WTC11 (cell line): ENCODE data around the gene COBLL1. TPM values are rescaled to one million over a fixed set of nuclear protein-coding genes. Genes with fewer than 3 reads are reported as not detected.

Experiments
- ATAC-seq: fragments of 200-7000 bp; cut with Tn5 transposase; 2 replicates; pipeline ENCODE4 v1.10.0; 2021; ENCODE audit warnings: mild to moderate bottlenecking, moderate library complexity
- CTCF ChIA-PET: fragments of 300-600 bp; sonication (Branson Sonifier 250); formaldehyde crosslinking; loops from one replicate; lab custom pipeline; 2021; ENCODE audit warnings: antibody characterized with exemption; lab: Charles Lee
- POLR2A ChIA-PET: fragments of 350-600 bp; sonication (Branson Sonifier 250); formaldehyde crosslinking; loops from one replicate; lab custom pipeline; 2021; ENCODE audit warnings: antibody characterized with exemption; lab: Charles Lee
- DNase-seq: peaks from one replicate; pipeline ENCODE4 v3.0.0; 2021; ENCODE audit warnings: low spot score
- H3K27ac Mint-ChIP-seq: 2 replicates; pipeline ENCODE4 v1.8.0; 2021; ENCODE audit warnings: mixed read lengths
- H3K27me3 Mint-ChIP-seq: 2 replicates; pipeline ENCODE4 v1.8.0; 2021; ENCODE audit warnings: low read depth, mild to moderate bottlenecking, moderate library complexity, mixed read lengths
- H3K36me3 Mint-ChIP-seq: 2 replicates; pipeline ENCODE4 v1.8.0; 2021; ENCODE audit warnings: mixed read lengths
- H3K4me1 Mint-ChIP-seq: 2 replicates; pipeline ENCODE4 v1.8.0; 2022; ENCODE audit warnings: mixed read lengths
- H3K4me3 Mint-ChIP-seq: 2 replicates; pipeline ENCODE4 v1.8.0; 2021; ENCODE audit warnings: mild to moderate bottlenecking, moderate library complexity, mixed read lengths
- H3K9me3 Mint-ChIP-seq: 2 replicates; pipeline ENCODE4 v1.8.0; 2021; ENCODE audit warnings: mixed read lengths
- ETV6 ChIP-seq: sonication (generic); formaldehyde crosslinking; IDR thresholded peaks from 2 replicates; pipeline ENCODE4 v1.8.1; 2022; ENCODE audit warnings: mild to moderate bottlenecking, missing genetic modification reagents
- GABPB1 ChIP-seq: sonication (generic); formaldehyde crosslinking; IDR thresholded peaks from 2 replicates; pipeline ENCODE4 v1.8.1; 2023; ENCODE audit warnings: mild to moderate bottlenecking, missing genetic modification reagents
- IRF1 ChIP-seq: sonication (generic); formaldehyde crosslinking; IDR thresholded peaks from 2 replicates; pipeline ENCODE4 v1.8.0; 2023; ENCODE audit warnings: missing genetic modification reagents
- JAZF1 ChIP-seq: fragments of 250-450 bp; sonication (Bioruptor Pico); IDR thresholded peaks from 2 replicates; pipeline ENCODE4 v1.9.0; 2021; ENCODE audit warnings: moderate library complexity, mild to moderate bottlenecking, inconsistent platforms
- KAT7 ChIP-seq: sonication (generic); formaldehyde crosslinking; IDR thresholded peaks from 2 replicates; pipeline ENCODE4 v1.8.1; 2023; ENCODE audit warnings: missing genetic modification reagents, mild to moderate bottlenecking, borderline replicate concordance
- MYBL2 ChIP-seq: sonication (generic); formaldehyde crosslinking; IDR thresholded peaks from 2 replicates; pipeline ENCODE4 v1.8.1; 2023; ENCODE audit warnings: mild to moderate bottlenecking, moderate library complexity, missing genetic modification reagents
- NR1H2 ChIP-seq: sonication (generic); formaldehyde crosslinking; IDR thresholded peaks from 2 replicates; pipeline ENCODE4 v1.9.0; 2021; ENCODE audit warnings: mild to moderate bottlenecking, moderate library complexity, missing genetic modification reagents
- NR2C2 ChIP-seq: sonication (generic); formaldehyde crosslinking; IDR thresholded peaks from 2 replicates; pipeline ENCODE4 v1.8.0; 2022; ENCODE audit warnings: mild to moderate bottlenecking, missing genetic modification reagents
- SOX15 ChIP-seq: fragments of 250-450 bp; sonication (Bioruptor Pico); IDR thresholded peaks from 2 replicates; pipeline ENCODE4 v1.9.0; 2021; ENCODE audit warnings: mild to moderate bottlenecking
- USF2 ChIP-seq: sonication (generic); formaldehyde crosslinking; IDR thresholded peaks from 2 replicates; pipeline ENCODE4 v1.8.1; 2023; ENCODE audit warnings: mild to moderate bottlenecking, missing genetic modification reagents, moderate library complexity
- ZNF121 ChIP-seq: sonication (generic); formaldehyde crosslinking; IDR thresholded peaks from 2 replicates; pipeline ENCODE4 v1.8.0; 2023; ENCODE audit warnings: missing genetic modification reagents
- ZNF263 ChIP-seq: sonication (generic); formaldehyde crosslinking; IDR thresholded peaks from 2 replicates; pipeline ENCODE4 v1.8.1; 2022; ENCODE audit warnings: low read depth, mild to moderate bottlenecking, moderate library complexity, missing genetic modification reagents
- ZNF416 ChIP-seq: fragments of 250-450 bp; sonication (Bioruptor Pico); IDR thresholded peaks from 2 replicates; pipeline ENCODE4 v1.9.0; 2021; ENCODE audit warnings: mild to moderate bottlenecking, inconsistent platforms
- ZNF532 ChIP-seq: fragments of 250-450 bp; sonication (Bioruptor Pico); IDR thresholded peaks from 2 replicates; pipeline ENCODE4 v1.9.0; 2021; ENCODE audit warnings: mild to moderate bottlenecking, borderline replicate concordance
- total RNA-seq: library from RNA; stranded (reverse); gene quantifications from 3 replicates; pipeline ENCODE4 v1.2.3, GENCODE V29; 2021
- TF ChIP-seq, protein P1 (sequence below): sonication (generic); formaldehyde crosslinking; IDR thresholded peaks from 2 replicates; pipeline ENCODE4 v1.8.0; 2022; ENCODE audit warnings: mild to moderate bottlenecking, missing genetic modification reagents
- TF ChIP-seq, protein P2 (sequence below): sonication (generic); formaldehyde crosslinking; IDR thresholded peaks from 2 replicates; pipeline ENCODE4 v1.8.0; 2022; ENCODE audit warnings: mild to moderate bottlenecking, missing genetic modification reagents

COBLL1 gene
- total RNA-seq, 1 experiment from 2014 or later = 5.8 TPM

DNA sequence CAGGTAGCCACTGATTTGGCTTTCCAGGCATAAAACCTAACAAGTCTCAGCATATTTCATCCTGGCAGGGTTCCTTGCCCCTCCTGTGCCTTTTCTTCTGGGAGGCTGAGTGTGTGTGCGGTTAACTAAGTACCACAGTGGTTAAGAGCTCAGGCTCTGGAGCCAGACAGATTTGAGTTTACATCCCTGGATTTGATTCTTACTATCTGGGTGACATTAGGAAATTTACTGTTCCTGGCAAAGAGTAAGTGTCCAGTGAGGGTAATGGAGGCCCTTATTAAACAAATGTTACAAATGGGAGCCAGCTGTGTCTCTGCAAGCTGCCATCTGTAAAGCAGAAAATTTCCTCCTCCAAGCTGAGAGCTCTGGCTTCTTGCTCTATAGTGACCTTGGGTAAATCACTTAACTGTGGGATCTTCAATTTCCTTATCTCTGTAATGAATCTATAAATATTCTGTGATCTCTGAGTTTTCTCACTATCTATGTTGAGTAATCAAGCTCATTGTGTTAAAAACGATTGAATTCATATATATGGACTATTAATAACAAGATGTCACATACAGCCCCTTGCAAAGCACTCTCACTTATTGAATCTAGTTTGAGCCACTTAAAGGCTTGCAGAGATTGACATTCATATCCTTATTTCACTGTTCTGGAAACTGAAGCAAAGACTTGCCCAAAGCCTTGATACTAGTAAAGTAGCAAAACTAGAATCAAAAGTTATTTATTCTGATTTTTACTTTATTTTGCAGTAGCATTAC lies 6.5 kb upstream of the COBLL1 start:
- POLR2A ChIA-PET = no interaction called here
- no peak overlapping the region for H3K4me3 Mint-ChIP-seq
- H3K27ac Mint-ChIP-seq = no peak overlapping the region
- H3K27me3 Mint-ChIP-seq = no peaks in the 10 kb centered on the region
- DNase-seq = no peak
- ATAC-seq = no peak; the same call in 1 of the 2 replicates
- no peaks in the 10 kb centered on the region for H3K36me3 Mint-ChIP-seq
- CTCF ChIA-PET = no interaction called here
- no peak for TF ChIP-seq ZNF121 (CRISPR knock-in tag)
- no peak for TF ChIP-seq KAT7
- no peak for TF ChIP-seq NR1H2 (CRISPR knock-in tag)
- no peak for TF ChIP-seq IRF1 (CRISPR knock-in tag)
- TF ChIP-seq ZNF416 (CRISPR knock-in tag) = no peak
- TF ChIP-seq, protein P1, sequence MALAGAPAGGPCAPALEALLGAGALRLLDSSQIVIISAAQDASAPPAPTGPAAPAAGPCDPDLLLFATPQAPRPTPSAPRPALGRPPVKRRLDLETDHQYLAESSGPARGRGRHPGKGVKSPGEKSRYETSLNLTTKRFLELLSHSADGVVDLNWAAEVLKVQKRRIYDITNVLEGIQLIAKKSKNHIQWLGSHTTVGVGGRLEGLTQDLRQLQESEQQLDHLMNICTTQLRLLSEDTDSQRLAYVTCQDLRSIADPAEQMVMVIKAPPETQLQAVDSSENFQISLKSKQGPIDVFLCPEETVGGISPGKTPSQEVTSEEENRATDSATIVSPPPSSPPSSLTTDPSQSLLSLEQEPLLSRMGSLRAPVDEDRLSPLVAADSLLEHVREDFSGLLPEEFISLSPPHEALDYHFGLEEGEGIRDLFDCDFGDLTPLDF = no peak
- TF ChIP-seq ETV6 = no peak
- peaks cover 6% of the 10 kb centered on the region for H3K4me1 Mint-ChIP-seq
- H3K9me3 Mint-ChIP-seq = no peaks in the 10 kb centered on the region

- ATAC-seq = no peak
- H3K4me1 Mint-ChIP-seq = peaks cover 9% of the 10 kb centered on the region
- POLR2A ChIA-PET = no interaction called here
- no peaks in the 10 kb centered on the region for H3K9me3 Mint-ChIP-seq
- no peak for DNase-seq
- no peak for TF ChIP-seq MYBL2
- no peak for TF ChIP-seq GABPB1
- TF ChIP-seq, protein P2, sequence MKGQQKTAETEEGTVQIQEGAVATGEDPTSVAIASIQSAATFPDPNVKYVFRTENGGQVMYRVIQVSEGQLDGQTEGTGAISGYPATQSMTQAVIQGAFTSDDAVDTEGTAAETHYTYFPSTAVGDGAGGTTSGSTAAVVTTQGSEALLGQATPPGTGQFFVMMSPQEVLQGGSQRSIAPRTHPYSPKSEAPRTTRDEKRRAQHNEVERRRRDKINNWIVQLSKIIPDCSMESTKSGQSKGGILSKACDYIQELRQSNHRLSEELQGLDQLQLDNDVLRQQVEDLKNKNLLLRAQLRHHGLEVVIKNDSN (CRISPR knock-in tag) = no peak
- no peak for TF ChIP-seq NR2C2 (CRISPR knock-in tag)
- no peak for TF ChIP-seq USF2 (CRISPR knock-in tag)
- no peak for TF ChIP-seq ZNF532
- TF ChIP-seq, all 79 proteins: peak for 0
- Mint-ChIP-seq H3K27ac (no peak overlapping the region), H3K27me3 (no peaks in the 10 kb centered on the region), H3K4me3 (no peak overlapping the region), H3K36me3 (no peaks in the 10 kb centered on the region)
- CTCF ChIA-PET = no interaction called here
Measured at GRCh38 chr2:164847291-164847690, 5.7 kb upstream of the COBLL1 start.

GRCh38 chr2:164846276-164846675 lies 4.7 kb upstream of the COBLL1 start:
- ATAC-seq (no peak), DNase-seq (no peak)
- no peak for TF ChIP-seq ZNF263
- no peak for TF ChIP-seq SOX15 (CRISPR knock-in tag)
- TF ChIP-seq JAZF1 (CRISPR knock-in tag) = no peak
- CTCF ChIA-PET = no interaction called here
- Mint-ChIP-seq H3K27ac (no peak overlapping the region), H3K4me1 (peaks cover 9% of the 10 kb centered on the region), H3K36me3 (no peaks in the 10 kb centered on the region), H3K27me3 (no peaks in the 10 kb centered on the region), H3K4me3 (no peak overlapping the region), H3K9me3 (no peaks in the 10 kb centered on the region)
- POLR2A ChIA-PET = no interaction called here
